Loucy (cell line): ENCODE results near the gene DCXR.

Experiments
- H2AFZ ChIP-seq: fragments of 200-600 bp; sonication (generic); 2 replicates; pipeline ENCODE4 v1.6.0; 2016; ENCODE audit warnings: antibody characterized with exemption, mild to moderate bottlenecking, low read length, moderate library complexity
- H3F3A ChIP-seq: fragments of 200-600 bp; 2 replicates; pipeline ENCODE4 v1.6.0; 2016; ENCODE audit warnings: antibody characterized with exemption, low read depth, mild to moderate bottlenecking
- H3K27me3 ChIP-seq: fragments of 200-600 bp; sonication (generic); 2 replicates; pipeline ENCODE4 v1.6.1; 2014; ENCODE audit warnings: low read length, mild to moderate bottlenecking; ENCODE audit not compliant: insufficient read depth, poor library complexity, severe bottlenecking
- H3K36me3 ChIP-seq: fragments of 200-600 bp; sonication (generic); 2 replicates; pipeline ENCODE4 v1.6.1; 2016; ENCODE audit warnings: low read length; ENCODE audit not compliant: insufficient read depth
- H3K4me1 ChIP-seq: fragments of 200-600 bp; sonication (generic); 2 replicates; pipeline ENCODE4 v1.5.1; 2014; ENCODE audit warnings: low read length, mild to moderate bottlenecking; ENCODE audit not compliant: insufficient read depth, poor library complexity, severe bottlenecking
- H3K4me2 ChIP-seq: fragments of 200-600 bp; sonication (generic); 2 replicates; pipeline ENCODE4 v1.6.0; 2014; ENCODE audit warnings: antibody characterized with exemption, low read length, low read depth, mild to moderate bottlenecking; ENCODE audit not compliant: poor library complexity, severe bottlenecking
- H3K4me3 ChIP-seq: fragments of 200-600 bp; sonication (generic); 2 replicates; pipeline ENCODE4 v1.5.1; 2014; ENCODE audit warnings: low read length, mild to moderate bottlenecking, mixed read lengths; ENCODE audit not compliant: poor library complexity, severe bottlenecking
- H3K79me2 ChIP-seq: fragments of 200-600 bp; sonication (generic); 2 replicates; pipeline ENCODE4 v1.6.1; 2014; ENCODE audit warnings: low read length; ENCODE audit not compliant: insufficient read depth
- H3K9ac ChIP-seq: fragments of 200-600 bp; sonication (generic); 2 replicates; pipeline ENCODE4 v1.6.0; 2014; ENCODE audit warnings: mild to moderate bottlenecking, low read depth, low read length, moderate library complexity; ENCODE audit not compliant: poor library complexity, severe bottlenecking
- H3K9me2 ChIP-seq: fragments of 200-600 bp; sonication (generic); replicated peaks from 2 replicates; pipeline ENCODE4 v1.6.1; 2016; ENCODE audit warnings: low read depth, low read length, mixed read lengths
- H3K9me3 ChIP-seq: fragments of 200-600 bp; sonication (generic); 2 replicates; pipeline ENCODE4 v1.6.1; 2014; ENCODE audit warnings: mild to moderate bottlenecking, antibody characterized with exemption, low read length, low read depth; ENCODE audit not compliant: insufficient read depth
- H4K20me1 ChIP-seq: fragments of 200-600 bp; sonication (generic); 2 replicates; pipeline ENCODE4 v1.6.0; 2014; ENCODE audit warnings: antibody characterized with exemption, low read length, mild to moderate bottlenecking; ENCODE audit not compliant: insufficient read depth, poor library complexity, severe bottlenecking
- CTCF ChIP-seq: fragments of 200-600 bp; sonication (generic); conservative IDR thresholded peaks from 2 replicates; pipeline ENCODE4 v1.5.1; 2014; ENCODE audit warnings: mild to moderate bottlenecking, antibody characterized with exemption, low read length
- EZH2phosphoT487 ChIP-seq: fragments of 200-600 bp; IDR thresholded peaks from 2 replicates; pipeline ENCODE4 v1.6.1; 2018; ENCODE audit warnings: antibody characterized with exemption, mild to moderate bottlenecking, moderate library complexity, borderline replicate concordance

DCXR gene

GRCh38 chr17:81996757-81997441, 40.6 kb downstream of the DCXR start:
- H3K4me1 ChIP-seq = no peaks in the 10 kb centered on the region
- no peaks in the 10 kb centered on the region for H3K9me3 ChIP-seq
- no peaks in the 10 kb centered on the region for H3F3A ChIP-seq
- H2AFZ ChIP-seq = no peak overlapping the region
- H4K20me1 ChIP-seq = no peaks in the 10 kb centered on the region
- H3K79me2 ChIP-seq = no peaks in the 10 kb centered on the region
- no peak for TF ChIP-seq EZH2phosphoT487
- no peak for TF ChIP-seq CTCF
- H3K27me3 ChIP-seq = no peaks in the 10 kb centered on the region
- no peaks in the 10 kb centered on the region for H3K36me3 ChIP-seq
- H3K4me3 ChIP-seq = no peak overlapping the region
- no peak overlapping the region for H3K9ac ChIP-seq
- no peak overlapping the region for H3K4me2 ChIP-seq
- no peaks in the 10 kb centered on the region for H3K9me2 ChIP-seq

GRCh38 chr17:81996232-81996756, 41.2 kb downstream of the DCXR start:
- H2AFZ ChIP-seq = no peak overlapping the region
- H3K36me3 ChIP-seq = no peaks in the 10 kb centered on the region
- no peaks in the 10 kb centered on the region for H3K9me2 ChIP-seq
- H3K27me3 ChIP-seq = no peaks in the 10 kb centered on the region
- no peaks in the 10 kb centered on the region for H3K9me3 ChIP-seq
- TF ChIP-seq CTCF (no peak), EZH2phosphoT487 (no peak)
- no peaks in the 10 kb centered on the region for H3F3A ChIP-seq
- no peaks in the 10 kb centered on the region for H3K79me2 ChIP-seq
- no peak overlapping the region for H3K4me2 ChIP-seq
- no peak overlapping the region for H3K4me3 ChIP-seq
- H3K9ac ChIP-seq = no peak overlapping the region
- no peaks in the 10 kb centered on the region for H4K20me1 ChIP-seq
- no peaks in the 10 kb centered on the region for H3K4me1 ChIP-seq

- Histone ChIP-seq H2AFZ (no peak overlapping the region), H3K79me2 (no peaks in the 10 kb centered on the region), H3F3A (no peaks in the 10 kb centered on the region), H3K4me1 (no peaks in the 10 kb centered on the region), H3K9me3 (no peaks in the 10 kb centered on the region), H3K4me2 (no peak overlapping the region), H3K9me2 (no peaks in the 10 kb centered on the region), H3K4me3 (no peak overlapping the region), H3K36me3 (no peaks in the 10 kb centered on the region), H3K9ac (no peak overlapping the region), H3K27me3 (no peaks in the 10 kb centered on the region), H4K20me1 (no peaks in the 10 kb centered on the region)
- TF ChIP-seq CTCF (no peak), EZH2phosphoT487 (no peak)
Observed at GRCh38 chr17:81995463-81996231, 41.9 kb downstream of the DCXR start.
